ENCODE data around the gene OSBPL7.
A peak's percentile ranks its signal among the peaks of the same experiment; 100 is the strongest.

DNA sequence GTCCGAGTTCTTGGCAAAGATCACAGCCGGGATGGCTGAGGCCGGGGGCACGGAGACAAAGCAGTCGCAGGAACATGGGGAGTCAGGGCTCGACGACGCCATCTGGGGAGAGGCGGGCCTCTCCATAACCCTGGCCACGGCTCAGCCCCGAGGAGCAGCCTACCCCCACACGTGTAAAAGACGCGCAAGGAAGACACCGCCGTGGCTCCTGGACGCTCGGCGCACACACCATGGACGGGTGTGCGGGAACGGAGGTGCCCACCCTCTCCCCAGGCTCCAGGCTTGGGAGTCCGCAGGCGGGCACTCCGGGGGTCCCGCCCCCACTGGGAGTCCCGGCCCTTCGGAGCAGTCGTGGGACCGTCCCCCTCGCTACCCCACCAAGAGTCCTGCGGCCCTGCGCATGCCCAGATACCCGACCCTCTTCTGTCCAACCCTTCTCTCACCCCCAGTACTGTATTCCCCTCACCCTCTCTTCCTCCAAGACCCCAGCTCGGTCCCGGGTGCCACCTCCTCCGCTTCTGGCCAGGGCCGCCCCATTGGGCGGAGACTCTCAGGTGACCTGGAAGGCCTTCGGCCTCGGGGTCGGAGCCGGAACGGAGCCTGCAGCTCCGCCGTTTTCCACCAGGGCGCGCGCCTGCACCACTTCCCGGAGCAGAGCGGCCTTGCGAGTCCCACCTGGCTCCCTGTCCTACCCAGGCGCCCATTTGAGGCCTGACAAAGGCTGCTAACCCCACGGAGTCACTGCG is 19.3 kb upstream of the OSBPL7 start, which contains the start of gene SCRN2:
- TF ChIP-seq, protein P1, sequence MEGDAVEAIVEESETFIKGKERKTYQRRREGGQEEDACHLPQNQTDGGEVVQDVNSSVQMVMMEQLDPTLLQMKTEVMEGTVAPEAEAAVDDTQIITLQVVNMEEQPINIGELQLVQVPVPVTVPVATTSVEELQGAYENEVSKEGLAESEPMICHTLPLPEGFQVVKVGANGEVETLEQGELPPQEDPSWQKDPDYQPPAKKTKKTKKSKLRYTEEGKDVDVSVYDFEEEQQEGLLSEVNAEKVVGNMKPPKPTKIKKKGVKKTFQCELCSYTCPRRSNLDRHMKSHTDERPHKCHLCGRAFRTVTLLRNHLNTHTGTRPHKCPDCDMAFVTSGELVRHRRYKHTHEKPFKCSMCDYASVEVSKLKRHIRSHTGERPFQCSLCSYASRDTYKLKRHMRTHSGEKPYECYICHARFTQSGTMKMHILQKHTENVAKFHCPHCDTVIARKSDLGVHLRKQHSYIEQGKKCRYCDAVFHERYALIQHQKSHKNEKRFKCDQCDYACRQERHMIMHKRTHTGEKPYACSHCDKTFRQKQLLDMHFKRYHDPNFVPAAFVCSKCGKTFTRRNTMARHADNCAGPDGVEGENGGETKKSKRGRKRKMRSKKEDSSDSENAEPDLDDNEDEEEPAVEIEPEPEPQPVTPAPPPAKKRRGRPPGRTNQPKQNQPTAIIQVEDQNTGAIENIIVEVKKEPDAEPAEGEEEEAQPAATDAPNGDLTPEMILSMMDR (IDR thresholded peaks at IDR 0.05), result peak; percentile 94 to 99 (median 99)
- TF ChIP-seq POLR2A (IDR thresholded peaks at IDR 0.05), result no peak
